Chondrocyte (in vitro differentiated cells): ENCODE measurements around the gene TPI1. TPM values are rescaled to one million over a fixed set of nuclear protein-coding genes. Genes with fewer than 3 reads are reported as not detected.

Source experiments
- DNase-seq: peaks from one replicate; pipeline ENCODE4 v3.0.0; 2021; ENCODE audit warnings: mixed read lengths, low spot score
- H3K27ac Mint-ChIP-seq: one replicate; pipeline ENCODE4 v1.8.0; 2021; ENCODE audit warnings: mild to moderate bottlenecking, moderate library complexity, mixed read lengths; ENCODE audit not compliant: unreplicated experiment
- H3K27me3 Mint-ChIP-seq: 2 replicates; pipeline ENCODE4 v1.8.0; 2021; ENCODE audit warnings: low read depth, mixed read lengths
- H3K36me3 Mint-ChIP-seq: 2 replicates; pipeline ENCODE4 v1.8.0; 2021; ENCODE audit warnings: low read depth, mixed read lengths
- H3K4me1 Mint-ChIP-seq: 2 replicates; pipeline ENCODE4 v1.8.0; 2021; ENCODE audit warnings: low read depth, mild to moderate bottlenecking, mixed read lengths
- H3K4me3 Mint-ChIP-seq: one replicate; pipeline ENCODE4 v1.8.0; 2021; ENCODE audit warnings: mild to moderate bottlenecking, moderate library complexity, mixed read lengths; ENCODE audit not compliant: unreplicated experiment
- H3K9me3 Mint-ChIP-seq: 2 replicates; pipeline ENCODE4 v1.8.0; 2021; ENCODE audit warnings: low read depth, mixed read lengths
- total RNA-seq: library from RNA; stranded (reverse); gene quantifications from 3 replicates; pipeline ENCODE4 v1.2.1, GENCODE V29; 2021
- TF ChIP-seq, protein P1 (sequence below): fragments of 200-600 bp; sonication (generic); IDR thresholded peaks from 2 replicates; pipeline ENCODE4 v1.5.0; 2021; ENCODE audit warnings: antibody characterized with exemption, mild to moderate bottlenecking, moderate library complexity

The TPI1 gene
- total RNA-seq, 1 donor from 2014 or later, result 551 TPM

- peaks cover 31% of the 10 kb centered on the region for H3K4me1 Mint-ChIP-seq
- H3K27me3 Mint-ChIP-seq, result no peaks in the 10 kb centered on the region
- H3K4me3 Mint-ChIP-seq, result peak overlapping the region; percentile 84
- H3K27ac Mint-ChIP-seq, result peak overlapping the region; percentile 57
- peak; percentile 68 for DNase-seq
- TF ChIP-seq, protein P1, sequence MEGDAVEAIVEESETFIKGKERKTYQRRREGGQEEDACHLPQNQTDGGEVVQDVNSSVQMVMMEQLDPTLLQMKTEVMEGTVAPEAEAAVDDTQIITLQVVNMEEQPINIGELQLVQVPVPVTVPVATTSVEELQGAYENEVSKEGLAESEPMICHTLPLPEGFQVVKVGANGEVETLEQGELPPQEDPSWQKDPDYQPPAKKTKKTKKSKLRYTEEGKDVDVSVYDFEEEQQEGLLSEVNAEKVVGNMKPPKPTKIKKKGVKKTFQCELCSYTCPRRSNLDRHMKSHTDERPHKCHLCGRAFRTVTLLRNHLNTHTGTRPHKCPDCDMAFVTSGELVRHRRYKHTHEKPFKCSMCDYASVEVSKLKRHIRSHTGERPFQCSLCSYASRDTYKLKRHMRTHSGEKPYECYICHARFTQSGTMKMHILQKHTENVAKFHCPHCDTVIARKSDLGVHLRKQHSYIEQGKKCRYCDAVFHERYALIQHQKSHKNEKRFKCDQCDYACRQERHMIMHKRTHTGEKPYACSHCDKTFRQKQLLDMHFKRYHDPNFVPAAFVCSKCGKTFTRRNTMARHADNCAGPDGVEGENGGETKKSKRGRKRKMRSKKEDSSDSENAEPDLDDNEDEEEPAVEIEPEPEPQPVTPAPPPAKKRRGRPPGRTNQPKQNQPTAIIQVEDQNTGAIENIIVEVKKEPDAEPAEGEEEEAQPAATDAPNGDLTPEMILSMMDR, result no peak
- no peaks in the 10 kb centered on the region for H3K9me3 Mint-ChIP-seq
- peaks cover 9% of the 10 kb centered on the region for H3K36me3 Mint-ChIP-seq
These were observed 47.8 kb downstream of the TPI1 start for GRCh38 chr12:6914947-6915788.

GRCh38 chr12:6915789-6916285 is 48.5 kb downstream of the TPI1 start:
- no peak overlapping the region for H3K27ac Mint-ChIP-seq
- H3K27me3 Mint-ChIP-seq, result no peaks in the 10 kb centered on the region
- no peaks in the 10 kb centered on the region for H3K9me3 Mint-ChIP-seq
- DNase-seq, result peak; percentile 72
- peaks cover 9% of the 10 kb centered on the region for H3K36me3 Mint-ChIP-seq
- H3K4me1 Mint-ChIP-seq, result peaks cover 31% of the 10 kb centered on the region
- TF ChIP-seq, protein P1, result no peak
- H3K4me3 Mint-ChIP-seq, result peak overlapping the region; percentile 84

DNA sequence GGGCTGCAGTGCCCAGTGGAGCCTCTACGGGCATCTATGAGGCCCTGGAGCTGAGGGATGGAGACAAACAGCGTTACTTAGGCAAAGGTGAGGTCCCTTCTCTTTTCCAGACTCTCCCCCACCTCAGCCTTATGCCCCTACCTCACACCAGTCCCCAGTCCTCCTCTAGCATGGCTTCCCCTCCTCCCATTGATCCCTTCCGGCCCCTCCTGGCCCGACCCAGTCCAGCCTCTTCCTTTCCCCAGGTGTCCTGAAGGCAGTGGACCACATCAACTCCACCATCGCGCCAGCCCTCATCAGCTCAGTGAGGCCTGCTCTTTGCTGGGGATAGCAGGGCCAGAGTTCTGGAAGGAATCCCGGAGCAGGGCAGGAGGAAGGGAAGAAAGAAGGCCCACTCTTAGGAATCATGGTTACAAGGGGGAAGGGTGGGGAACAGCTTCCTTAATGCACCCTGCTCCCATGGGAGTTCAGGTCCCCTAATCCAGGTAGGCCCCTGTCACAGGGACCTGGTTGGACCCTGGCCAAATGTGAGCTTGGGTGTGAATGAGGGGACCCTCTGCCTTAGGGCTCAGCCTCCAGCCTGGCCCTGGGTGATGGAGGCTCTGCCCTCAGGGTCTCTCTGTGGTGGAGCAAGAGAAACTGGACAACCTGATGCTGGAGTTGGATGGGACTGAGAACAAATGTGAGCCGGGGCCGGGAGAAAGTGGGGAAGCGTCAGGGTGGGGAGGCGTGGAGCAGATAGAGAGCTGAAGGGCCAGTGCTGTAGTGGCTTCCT is 49.3 kb downstream of the TPI1 start:
- Mint-ChIP-seq H3K36me3 (peaks cover 9% of the 10 kb centered on the region), H3K27me3 (no peaks in the 10 kb centered on the region), H3K4me3 (peak overlapping the region; percentile 45), H3K27ac (no peak overlapping the region), H3K9me3 (no peaks in the 10 kb centered on the region), H3K4me1 (peaks cover 31% of the 10 kb centered on the region)
- DNase-seq, result peak; percentile 73
- TF ChIP-seq, protein P1, result no peak

DNA sequence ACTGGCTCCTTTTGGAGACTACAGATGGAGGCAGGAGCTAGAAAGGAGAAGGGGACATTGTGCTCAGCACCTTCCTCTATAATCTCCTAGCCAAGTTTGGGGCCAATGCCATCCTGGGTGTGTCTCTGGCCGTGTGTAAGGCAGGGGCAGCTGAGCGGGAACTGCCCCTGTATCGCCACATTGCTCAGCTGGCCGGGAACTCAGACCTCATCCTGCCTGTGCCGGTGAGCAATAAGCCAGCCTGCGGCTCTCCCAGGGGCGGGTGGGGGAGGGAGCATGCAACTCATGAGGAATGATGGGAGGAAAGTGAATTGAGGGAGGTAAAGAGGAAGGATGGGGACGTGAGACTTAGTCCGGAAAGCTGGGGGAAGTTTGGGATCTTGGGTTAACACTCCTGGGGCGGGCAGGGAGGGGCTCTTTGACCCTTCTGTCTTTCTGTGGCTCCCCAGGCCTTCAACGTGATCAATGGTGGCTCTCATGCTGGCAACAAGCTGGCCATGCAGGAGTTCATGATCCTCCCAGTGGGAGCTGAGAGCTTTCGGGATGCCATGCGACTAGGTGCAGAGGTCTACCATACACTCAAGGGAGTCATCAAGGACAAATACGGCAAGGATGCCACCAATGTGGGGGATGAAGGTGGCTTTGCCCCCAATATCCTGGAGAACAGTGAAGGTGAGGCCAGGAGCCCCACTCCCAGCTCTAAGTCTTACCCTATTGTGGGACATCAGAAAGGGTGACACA is 50.3 kb downstream of the TPI1 start:
- Mint-ChIP-seq H3K9me3 (no peaks in the 10 kb centered on the region), H3K27ac (no peak overlapping the region), H3K36me3 (peaks cover 9% of the 10 kb centered on the region), H3K4me3 (no peak overlapping the region), H3K4me1 (peaks cover 31% of the 10 kb centered on the region), H3K27me3 (no peaks in the 10 kb centered on the region)
- TF ChIP-seq, protein P1, result no peak
- peak; percentile 42 for DNase-seq

GRCh38 chr12:6919588-6919987 is 52.3 kb downstream of the TPI1 start:
- Mint-ChIP-seq H3K4me3 (no peak overlapping the region), H3K4me1 (peaks cover 28% of the 10 kb centered on the region), H3K9me3 (no peaks in the 10 kb centered on the region), H3K27ac (no peak overlapping the region), H3K27me3 (no peaks in the 10 kb centered on the region), H3K36me3 (peaks cover 9% of the 10 kb centered on the region)
- TF ChIP-seq, protein P1, result peak; percentile 13
- peak; percentile 66 for DNase-seq
